HCT116 (cell line): ENCODE results near the gene TAF1L. TPM values are rescaled to one million over a fixed set of nuclear protein-coding genes. Genes with fewer than 3 reads are reported as not detected.
A peak's percentile ranks its signal among the peaks of the same experiment; 100 is the strongest.

Experiments used
- ATAC-seq: fragments of 200-7000 bp; cut with Tn5 transposase; 2 replicates; pipeline ENCODE4 v1.9.1; 2020; ENCODE audit warnings: mild to moderate bottlenecking, moderate library complexity
- BruUV-seq: library from RNA; stranded (reverse); fragments of 400-500 nt; replicated peaks from 2 replicates; lab custom pipeline; 2021; lab: Mats Ljungman, UMichigan
- CTCF ChIA-PET: fragments of 300-600 bp; sonication (Branson Sonifier 250); formaldehyde crosslinking; loops from one replicate; lab custom pipeline; 2021; ENCODE audit warnings: antibody characterized with exemption; lab: Charles Lee
- POLR2A ChIA-PET: fragments of 300-600, 350-600 bp; sonication (Branson Sonifier 250); formaldehyde crosslinking; loops from one replicate; lab custom pipeline; 2021; ENCODE audit warnings: antibody characterized with exemption; lab: Charles Lee
- RAD21 ChIA-PET, 2 experiments: fragments of 300-600 bp; sonication (Branson Sonifier 250); formaldehyde crosslinking; loops; one replicate each; lab custom pipeline; 2023; ENCODE audit warnings: low total read pairs in 2 of 2; ENCODE audit not compliant: uncharacterized antibody in 2 of 2, unreplicated experiment in 2 of 2, low non-redundant PET in 1 of 2; lab: Charles Lee
- DNase-seq: peaks from one replicate; pipeline ENCODE4 v3.0.0-alpha.2; 2010; ENCODE audit warnings: low read depth, low spot score
- H2AFZ ChIP-seq: fragments of 200-600 bp; shearing (Covaris generic), sonication (generic); 2 replicates; pipeline ENCODE4 v1.6.1; 2017; ENCODE audit warnings: low read depth, mixed run types, mixed read lengths, antibody characterized with exemption, low read length; ENCODE audit not compliant: poor library complexity, severe bottlenecking
- H3K27ac ChIP-seq: 2 replicates; pipeline ENCODE4 v1.5.1; 2012; ENCODE audit warnings: low read depth, low read length
- H3K27me3 ChIP-seq: fragments of 200-600 bp; sonication (generic); 2 replicates; pipeline ENCODE4 v1.6.1; 2016; ENCODE audit warnings: mixed run types, low read length, mixed read lengths; ENCODE audit not compliant: insufficient read depth
- H3K36me3 ChIP-seq, 2 experiments: fragments of 200-500 bp in 1 of 2; fragments of 200-600 bp in 1 of 2; sonication (Bioruptor generic) in 1 of 2; sonication (generic) in 1 of 2; 2 replicates each; pipeline versions ENCODE4 v1.5.1 to v1.6.1; 2014 to 2016; ENCODE audit warnings: low read length in 2 of 2, inconsistent platforms in 1 of 2, mixed read lengths in 1 of 2, mixed run types in 1 of 2; ENCODE audit not compliant: insufficient read depth in 2 of 2, control insufficient read depth in 1 of 2
- H3K4me1 ChIP-seq, 2 experiments: fragments of 200-600 bp in 1 of 2; sonication (generic) in 1 of 2; 2 replicates each; pipeline versions ENCODE4 v1.5.1 to v1.6.1; 2012 to 2017; ENCODE audit warnings: low read length in 2 of 2, inconsistent platforms in 1 of 2, mild to moderate bottlenecking in 1 of 2, mixed read lengths in 1 of 2, mixed run types in 1 of 2, moderate library complexity in 1 of 2; ENCODE audit not compliant: insufficient read depth in 2 of 2, control insufficient read depth in 1 of 2
- H3K4me2 ChIP-seq: fragments of 200-600 bp; sonication (generic); 2 replicates; pipeline ENCODE4 v1.6.1; 2017; ENCODE audit warnings: mixed run types, low read length, mixed read lengths
- H3K4me3 ChIP-seq, 2 experiments: fragments of 200-600 bp in 1 of 2; sonication (generic) in 1 of 2; replicated peaks in 1 of 2; 2 replicates each; pipeline ENCODE4 v1.5.1; 2011 to 2016; ENCODE audit warnings: low read length in 2 of 2, control low read depth in 1 of 2, low read depth in 1 of 2, mild to moderate bottlenecking in 1 of 2, mixed read lengths in 1 of 2, mixed run types in 1 of 2
- H3K79me2 ChIP-seq: fragments of 200-600 bp; sonication (generic); 2 replicates; pipeline ENCODE4 v1.6.1; 2017; ENCODE audit warnings: mild to moderate bottlenecking, mixed run types, low read length, moderate library complexity, mixed read lengths; ENCODE audit not compliant: insufficient read depth
- H3K9ac ChIP-seq: fragments of 200-600 bp; sonication (generic); 2 replicates; pipeline ENCODE4 v1.6.1; 2016; ENCODE audit warnings: low read length, mixed read lengths
- H3K9me2 ChIP-seq: fragments of 200-600 bp; sonication (generic), shearing (Covaris generic); 2 replicates; pipeline ENCODE4 v1.6.1; 2017; ENCODE audit warnings: mixed run types, mild to moderate bottlenecking, moderate library complexity; ENCODE audit not compliant: insufficient read depth
- H3K9me3 ChIP-seq, 2 experiments: fragments of 200-500 bp in 1 of 2; fragments of 200-600 bp in 1 of 2; sonication (Bioruptor generic) in 1 of 2; sonication (generic) in 1 of 2; 2 replicates each; pipeline ENCODE4 v1.6.1; 2014 to 2017; ENCODE audit warnings: low read length in 2 of 2, mixed read lengths in 2 of 2, inconsistent platforms in 1 of 2, low read depth in 1 of 2, mild to moderate bottlenecking in 1 of 2, mixed run types in 1 of 2, moderate library complexity in 1 of 2; ENCODE audit not compliant: control insufficient read depth in 1 of 2, insufficient read depth in 1 of 2
- H4K20me1 ChIP-seq: fragments of 200-600 bp; sonication (generic), shearing (Covaris generic); 2 replicates; pipeline ENCODE4 v1.6.1; 2017; ENCODE audit warnings: mixed run types, mild to moderate bottlenecking, moderate library complexity; ENCODE audit not compliant: insufficient read depth
- CEBPB ChIP-seq: IDR thresholded peaks from 2 replicates; pipeline ENCODE4 v1.6.1; 2012; ENCODE audit warnings: low read depth
- EGR1 ChIP-seq: IDR thresholded peaks from 2 replicates; pipeline ENCODE4 v1.6.1; 2012; ENCODE audit warnings: low read depth
- ELF1 ChIP-seq: IDR thresholded peaks from 2 replicates; pipeline ENCODE4 v1.6.1; 2012; ENCODE audit warnings: low read depth, borderline replicate concordance
- EZH2phosphoT487 ChIP-seq: fragments of 200-600 bp; IDR thresholded peaks from 2 replicates; pipeline ENCODE4 v1.6.1; 2018; ENCODE audit warnings: antibody characterized with exemption, borderline replicate concordance
- FOSL1 ChIP-seq: IDR thresholded peaks from 2 replicates; pipeline ENCODE4 v1.6.1; 2012; ENCODE audit warnings: low read depth
- RAD21 ChIP-seq: IDR thresholded peaks from 2 replicates; pipeline ENCODE4 v1.6.1; 2012; ENCODE audit warnings: low read depth, mild to moderate bottlenecking
- SIN3A ChIP-seq: IDR thresholded peaks from 2 replicates; pipeline ENCODE4 v1.6.1; 2012; ENCODE audit warnings: low read depth
- SRF ChIP-seq: IDR thresholded peaks from 2 replicates; pipeline ENCODE4 v1.6.1; 2012; ENCODE audit warnings: low read depth
- TCF7L2 ChIP-seq: IDR thresholded peaks from 2 replicates; pipeline ENCODE4 v1.7.0; 2011; ENCODE audit warnings: borderline replicate concordance, inconsistent platforms; ENCODE audit not compliant: insufficient read depth, insufficient read length; ENCODE audit errors: extremely low read depth
- YY1 ChIP-seq: IDR thresholded peaks from 2 replicates; pipeline ENCODE4 v1.6.1; 2011; ENCODE audit warnings: low read length, low read depth, moderate library complexity, mild to moderate bottlenecking; ENCODE audit not compliant: insufficient replicate concordance; ENCODE audit errors: extremely low read depth
- ZFX ChIP-seq: fragments of 450-650 bp; IDR thresholded peaks from 2 replicates; pipeline ENCODE4 v1.6.1; 2017
- ZNF274 ChIP-seq: fragments of 200-500 bp; sonication (Bioruptor generic); IDR thresholded peaks from 2 replicates; pipeline ENCODE4 v1.6.1; 2014; ENCODE audit warnings: mild to moderate bottlenecking, low read depth, low read length, inconsistent platforms
- intact Hi-C: fragments of 100-400 bp; cut with micrococcal nuclease; formaldehyde crosslinking; loops from 2 replicates; pipeline ENCODE4 v1.10.0; 2022
- total RNA-seq: library from RNA; stranded (reverse); gene quantifications from one replicate; pipeline ENCODE4 v1.2.1, GENCODE V29; 2021; ENCODE audit not compliant: unreplicated experiment
- TF ChIP-seq, protein P1 (sequence below): IDR thresholded peaks from 2 replicates; pipeline ENCODE4 v1.6.1; 2012; ENCODE audit warnings: low read depth
- TF ChIP-seq, protein P2 (sequence below): IDR thresholded peaks from 2 replicates; pipeline ENCODE4 v1.6.1; 2012

TAF1L gene
- total RNA-seq, 1 experiment from 2014 or later: not detected

DNA sequence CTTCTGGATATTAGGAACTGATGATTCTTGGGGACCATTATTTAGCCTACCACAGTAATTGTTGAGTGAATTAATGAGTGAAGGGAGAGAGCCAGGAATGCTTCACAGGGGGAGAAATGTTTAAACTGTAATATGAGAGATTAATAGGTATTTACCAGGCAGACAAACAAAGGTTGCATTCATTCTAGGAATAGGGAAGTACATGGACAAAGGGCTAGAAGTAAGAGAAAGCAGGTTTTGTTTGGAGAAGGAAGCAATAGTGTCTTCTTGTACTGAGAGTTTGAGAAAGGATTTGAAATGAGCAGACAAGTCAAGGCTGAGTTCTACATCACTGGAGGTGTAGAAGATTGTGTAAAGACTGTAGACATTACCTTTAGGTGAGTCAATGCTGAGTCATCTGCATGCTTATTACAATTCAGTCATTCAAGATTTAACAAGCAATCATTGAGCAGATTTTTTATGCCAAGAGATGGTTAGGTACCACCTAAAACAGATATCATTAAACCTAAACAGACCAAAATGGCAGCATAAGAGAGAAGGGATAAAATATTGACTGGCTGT lies 8.0 kb downstream of the TAF1L start (continued):
- TF ChIP-seq YY1 (no peak), FOSL1 (peak; percentile 94), RAD21 (no peak), ZNF274 (no peak)

DNA sequence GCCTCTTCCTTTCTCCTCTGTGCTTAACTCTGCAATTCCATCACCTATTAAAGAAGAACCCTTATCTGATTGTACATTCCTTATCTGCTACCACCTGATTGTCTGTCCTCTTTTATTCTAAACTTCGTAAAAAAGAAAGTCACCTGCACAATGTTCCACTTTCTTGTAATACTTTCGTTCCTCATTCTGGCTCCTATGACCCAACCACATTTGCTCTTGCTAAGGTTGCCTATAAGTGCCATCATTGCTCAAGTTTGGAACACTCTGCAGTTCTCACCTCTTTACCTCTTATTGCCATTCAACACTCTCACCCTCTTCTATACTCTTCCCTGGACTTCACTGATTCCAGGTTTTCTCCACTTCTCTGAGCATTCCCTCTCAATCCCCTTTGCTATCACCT lies 10.1 kb downstream of the TAF1L start:
- Histone ChIP-seq H3K9me2 (no peaks in the 10 kb centered on the region), H3K4me2 (no peak overlapping the region), H2AFZ (no peak overlapping the region), H3K9ac (no peak overlapping the region), H3K36me3 (no peaks in the 10 kb centered on the region), H3K4me3 (no peak overlapping the region), H3K27ac (no peak overlapping the region), H3K27me3 (no peaks in the 10 kb centered on the region; the same call in 1 of the 2 replicates), H3K79me2 (no peaks in the 10 kb centered on the region), H3K9me3 (no peaks in the 10 kb centered on the region), H4K20me1 (no peaks in the 10 kb centered on the region), H3K4me1 (peaks cover 7 to 12% of the 10 kb centered on the region in 2 experiments)
- ChIA-PET RAD21 (no interaction called here), POLR2A (no interaction called here), CTCF (no interaction called here)
- intact Hi-C loops: no loop called here
- BruUV-seq: no TSS peak
- TF ChIP-seq CEBPB (no peak), ZNF274 (no peak), SIN3A (no peak), YY1 (no peak), EGR1 (no peak), EZH2phosphoT487 (no peak), ELF1 (no peak), FOSL1 (no peak), TCF7L2 (no peak), ZFX (no peak), SRF (no peak)
- TF ChIP-seq, protein P1, sequence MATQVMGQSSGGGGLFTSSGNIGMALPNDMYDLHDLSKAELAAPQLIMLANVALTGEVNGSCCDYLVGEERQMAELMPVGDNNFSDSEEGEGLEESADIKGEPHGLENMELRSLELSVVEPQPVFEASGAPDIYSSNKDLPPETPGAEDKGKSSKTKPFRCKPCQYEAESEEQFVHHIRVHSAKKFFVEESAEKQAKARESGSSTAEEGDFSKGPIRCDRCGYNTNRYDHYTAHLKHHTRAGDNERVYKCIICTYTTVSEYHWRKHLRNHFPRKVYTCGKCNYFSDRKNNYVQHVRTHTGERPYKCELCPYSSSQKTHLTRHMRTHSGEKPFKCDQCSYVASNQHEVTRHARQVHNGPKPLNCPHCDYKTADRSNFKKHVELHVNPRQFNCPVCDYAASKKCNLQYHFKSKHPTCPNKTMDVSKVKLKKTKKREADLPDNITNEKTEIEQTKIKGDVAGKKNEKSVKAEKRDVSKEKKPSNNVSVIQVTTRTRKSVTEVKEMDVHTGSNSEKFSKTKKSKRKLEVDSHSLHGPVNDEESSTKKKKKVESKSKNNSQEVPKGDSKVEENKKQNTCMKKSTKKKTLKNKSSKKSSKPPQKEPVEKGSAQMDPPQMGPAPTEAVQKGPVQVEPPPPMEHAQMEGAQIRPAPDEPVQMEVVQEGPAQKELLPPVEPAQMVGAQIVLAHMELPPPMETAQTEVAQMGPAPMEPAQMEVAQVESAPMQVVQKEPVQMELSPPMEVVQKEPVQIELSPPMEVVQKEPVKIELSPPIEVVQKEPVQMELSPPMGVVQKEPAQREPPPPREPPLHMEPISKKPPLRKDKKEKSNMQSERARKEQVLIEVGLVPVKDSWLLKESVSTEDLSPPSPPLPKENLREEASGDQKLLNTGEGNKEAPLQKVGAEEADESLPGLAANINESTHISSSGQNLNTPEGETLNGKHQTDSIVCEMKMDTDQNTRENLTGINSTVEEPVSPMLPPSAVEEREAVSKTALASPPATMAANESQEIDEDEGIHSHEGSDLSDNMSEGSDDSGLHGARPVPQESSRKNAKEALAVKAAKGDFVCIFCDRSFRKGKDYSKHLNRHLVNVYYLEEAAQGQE: no peak
- TF ChIP-seq, protein P2, sequence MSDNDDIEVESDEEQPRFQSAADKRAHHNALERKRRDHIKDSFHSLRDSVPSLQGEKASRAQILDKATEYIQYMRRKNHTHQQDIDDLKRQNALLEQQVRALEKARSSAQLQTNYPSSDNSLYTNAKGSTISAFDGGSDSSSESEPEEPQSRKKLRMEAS: no peak
- DNase-seq (no peak), ATAC-seq (no peak)
